Trophoblast cell (in vitro differentiated cells and primary cell): ENCODE results near the gene DYNC2LI1.

Source experiments
- DNase-seq, 2 donors: peaks; one replicate each; pipeline ENCODE4 v3.0.0-alpha.2; 2016
- H2AFZ ChIP-seq: 2 replicates; pipeline ENCODE4 v1.6.1; 2013; ENCODE audit warnings: low read length, moderate library complexity, mild to moderate bottlenecking; ENCODE audit not compliant: insufficient read depth, poor library complexity
- H2AK5ac ChIP-seq: 2 replicates; pipeline ENCODE4 v1.6.1; 2013; ENCODE audit warnings: mild to moderate bottlenecking, low read length
- H2BK120ac ChIP-seq: 2 replicates; pipeline ENCODE4 v1.6.1; 2013; ENCODE audit warnings: low read length, mild to moderate bottlenecking, moderate library complexity; ENCODE audit not compliant: insufficient read depth, poor library complexity
- H2BK12ac ChIP-seq: 2 replicates; pipeline ENCODE4 v1.6.1; 2013; ENCODE audit warnings: mild to moderate bottlenecking, low read length, moderate library complexity
- H2BK5ac ChIP-seq: 2 replicates; pipeline ENCODE4 v1.6.1; 2013; ENCODE audit warnings: low read length, low read depth, moderate library complexity, mild to moderate bottlenecking; ENCODE audit not compliant: poor library complexity
- H3K14ac ChIP-seq: 2 replicates; pipeline ENCODE4 v1.6.1; 2013; ENCODE audit warnings: mild to moderate bottlenecking, low read length
- H3K18ac ChIP-seq: 2 replicates; pipeline ENCODE4 v1.6.1; 2013; ENCODE audit warnings: mild to moderate bottlenecking, low read length
- H3K23ac ChIP-seq: 2 replicates; pipeline ENCODE4 v1.6.1; 2013; ENCODE audit warnings: low read length
- H3K27ac ChIP-seq: 2 replicates; pipeline ENCODE4 v1.5.1; 2013; ENCODE audit warnings: low read depth, mild to moderate bottlenecking, inconsistent platforms, low read length, moderate library complexity
- H3K27me3 ChIP-seq: 2 replicates; pipeline ENCODE4 v1.6.1; 2013; ENCODE audit warnings: inconsistent platforms, mild to moderate bottlenecking, low read length, moderate library complexity; ENCODE audit not compliant: insufficient read depth
- H3K36me3 ChIP-seq, 2 experiments: 1 replicate in 1 of 2; 2 replicates in 1 of 2; pipeline ENCODE4 v1.6.1; 2013; ENCODE audit warnings: low read length in 2 of 2, mild to moderate bottlenecking in 2 of 2, moderate library complexity in 1 of 2; ENCODE audit not compliant: insufficient read depth in 2 of 2, control insufficient read depth in 1 of 2
- H3K4ac ChIP-seq: 2 replicates; pipeline ENCODE4 v1.6.1; 2013; ENCODE audit warnings: low read depth, mild to moderate bottlenecking, low read length, moderate library complexity
- H3K4me1 ChIP-seq, 2 experiments: 1 replicate in 1 of 2; 2 replicates in 1 of 2; pipeline ENCODE4 v1.6.1; 2013; ENCODE audit warnings: low read length in 2 of 2, mild to moderate bottlenecking in 2 of 2, moderate library complexity in 1 of 2; ENCODE audit not compliant: insufficient read depth in 2 of 2, control insufficient read depth in 1 of 2
- H3K4me2 ChIP-seq: 2 replicates; pipeline ENCODE4 v1.6.1; 2013; ENCODE audit warnings: inconsistent platforms, mild to moderate bottlenecking, low read length, moderate library complexity
- H3K4me3 ChIP-seq: 2 replicates; pipeline ENCODE4 v1.5.1; 2013; ENCODE audit warnings: mild to moderate bottlenecking, low read depth, low read length, inconsistent platforms
- H3K79me1 ChIP-seq: one replicate; pipeline ENCODE4 v1.6.1; 2013; ENCODE audit warnings: low read length
- H3K79me2 ChIP-seq: 2 replicates; pipeline ENCODE4 v1.6.1; 2013; ENCODE audit warnings: low read length, mild to moderate bottlenecking; ENCODE audit not compliant: control insufficient read depth, insufficient read depth, poor library complexity
- H3K9ac ChIP-seq: 2 replicates; pipeline ENCODE4 v1.6.1; 2013; ENCODE audit warnings: mild to moderate bottlenecking, low read length
- H3K9me3 ChIP-seq: 2 replicates; pipeline ENCODE4 v1.6.1; 2013; ENCODE audit warnings: low read depth, mild to moderate bottlenecking, control low read depth, inconsistent platforms, low read length; ENCODE audit not compliant: insufficient read depth
- H4K12ac ChIP-seq: 2 replicates; pipeline ENCODE4 v1.6.1; 2013; ENCODE audit warnings: low read depth, mild to moderate bottlenecking, low read length, moderate library complexity
- H4K8ac ChIP-seq: 2 replicates; pipeline ENCODE4 v1.6.1; 2013; ENCODE audit warnings: low read depth, mild to moderate bottlenecking, low read length, moderate library complexity
- H4K91ac ChIP-seq: one replicate; pipeline ENCODE4 v1.6.1; 2013; ENCODE audit warnings: low read depth, mild to moderate bottlenecking, low read length, moderate library complexity
- WGBS: extraction: QIAGEN DNeasy Blood & Tissue Kit; methylation state at CpG from one replicate; pipeline ENCODE4 v1.1.7; 2013; ENCODE audit warnings: missing lambda C conversion rate; ENCODE audit not compliant: insufficient read length, insufficient coverage; ENCODE audit errors: extremely low coverage; 5-methylcytosine and 5-hydroxymethylcytosine counted together

DYNC2LI1 gene

GRCh38 chr2:43812947-43813346, 39.1 kb downstream of the DYNC2LI1 start:
- Histone ChIP-seq H3K27ac (no peak overlapping the region), H3K4me3 (no peak overlapping the region), H4K12ac (no peak overlapping the region), H3K23ac (no peak overlapping the region), H3K4me2 (no peak overlapping the region), H2BK5ac (no peak overlapping the region), H2BK12ac (no peak overlapping the region), H3K9me3 (no peaks in the 10 kb centered on the region), H3K14ac (no peak overlapping the region), H2BK120ac (no peak overlapping the region), H3K79me1 (no peaks in the 10 kb centered on the region), H4K91ac (no peak overlapping the region), H2AFZ (no peak overlapping the region), H3K27me3 (no peaks in the 10 kb centered on the region), H2AK5ac (no peak overlapping the region), H3K79me2 (no peaks in the 10 kb centered on the region), H3K4me1 (no peaks in the 10 kb centered on the region), H4K8ac (no peak overlapping the region), H3K4ac (no peak overlapping the region), H3K9ac (no peak overlapping the region), H3K18ac (no peak overlapping the region), H3K36me3 (no peaks in the 10 kb centered on the region)
- no peak for DNase-seq
- no CpG with 5 or more reads among the region's 2 CpGs for WGBS

- no peak overlapping the region for H3K23ac ChIP-seq
- no peak overlapping the region for H3K18ac ChIP-seq
- no peaks in the 10 kb centered on the region for H3K79me2 ChIP-seq
These were observed 40.9 kb downstream of the DYNC2LI1 start for GRCh38 chr2:43814711-43815110.

GRCh38 chr2:43818761-43819160, 44.9 kb downstream of the DYNC2LI1 start:
- H3K4ac ChIP-seq = no peak overlapping the region
- H3K79me2 ChIP-seq = no peaks in the 10 kb centered on the region
- no peak overlapping the region for H2AK5ac ChIP-seq
- no peak overlapping the region for H2BK120ac ChIP-seq
- peak; percentile 4 to 35 for DNase-seq
- no peak overlapping the region for H4K12ac ChIP-seq
- no peaks in the 10 kb centered on the region for H3K36me3 ChIP-seq
- H4K8ac ChIP-seq = no peak overlapping the region
- no CpG with 5 or more reads among the region's 5 CpGs for WGBS
- no peak overlapping the region for H3K27ac ChIP-seq
- H3K9ac ChIP-seq = no peak overlapping the region
- no peak overlapping the region for H2BK12ac ChIP-seq
- H3K4me2 ChIP-seq = no peak overlapping the region
- H3K4me3 ChIP-seq = no peak overlapping the region
- no peaks in the 10 kb centered on the region for H3K9me3 ChIP-seq
- no peak overlapping the region for H3K14ac ChIP-seq
- no peak overlapping the region for H4K91ac ChIP-seq
- H2AFZ ChIP-seq = no peak overlapping the region
- no peak overlapping the region for H2BK5ac ChIP-seq
- H3K23ac ChIP-seq = no peak overlapping the region
- no peaks in the 10 kb centered on the region for H3K79me1 ChIP-seq
- no peak overlapping the region for H3K18ac ChIP-seq
- no peaks in the 10 kb centered on the region for H3K27me3 ChIP-seq
- no peaks in the 10 kb centered on the region for H3K4me1 ChIP-seq

More at GRCh38 chr2:43814711-43815110, 40.9 kb downstream of the DYNC2LI1 start:
- no peak overlapping the region for H4K8ac ChIP-seq
- no peaks in the 10 kb centered on the region for H3K79me1 ChIP-seq
- no peak overlapping the region for H4K91ac ChIP-seq
- H3K9ac ChIP-seq = no peak overlapping the region
- no peaks in the 10 kb centered on the region for H3K4me1 ChIP-seq
- no peak overlapping the region for H3K4me3 ChIP-seq
- no peak overlapping the region for H3K4ac ChIP-seq
- no peak overlapping the region for H4K12ac ChIP-seq
- no peak overlapping the region for H2AK5ac ChIP-seq
- no peaks in the 10 kb centered on the region for H3K9me3 ChIP-seq
- no peaks in the 10 kb centered on the region for H3K27me3 ChIP-seq
- no peak for DNase-seq
- no peak overlapping the region for H3K27ac ChIP-seq
- no peak overlapping the region for H2BK5ac ChIP-seq
- no peak overlapping the region for H3K4me2 ChIP-seq
- no peak overlapping the region for H2AFZ ChIP-seq
- H3K14ac ChIP-seq = no peak overlapping the region
- WGBS = no CpG with 5 or more reads among the region's 3 CpGs
- no peaks in the 10 kb centered on the region for H3K36me3 ChIP-seq
- H2BK12ac ChIP-seq = no peak overlapping the region
- H2BK120ac ChIP-seq = no peak overlapping the region

- Histone ChIP-seq H3K4me1 (no peaks in the 10 kb centered on the region), H3K23ac (no peak overlapping the region), H2BK5ac (no peak overlapping the region), H2BK12ac (no peak overlapping the region), H3K14ac (no peak overlapping the region), H3K36me3 (no peaks in the 10 kb centered on the region), H3K9me3 (no peaks in the 10 kb centered on the region), H2AK5ac (no peak overlapping the region), H4K8ac (no peak overlapping the region), H3K79me2 (no peaks in the 10 kb centered on the region), H3K27me3 (no peaks in the 10 kb centered on the region), H2AFZ (no peak overlapping the region), H3K9ac (no peak overlapping the region), H3K18ac (no peak overlapping the region), H3K4me3 (no peak overlapping the region), H4K91ac (no peak overlapping the region), H3K27ac (no peak overlapping the region), H4K12ac (no peak overlapping the region), H3K4me2 (no peak overlapping the region), H3K79me1 (no peaks in the 10 kb centered on the region), H3K4ac (no peak overlapping the region), H2BK120ac (no peak overlapping the region)
- no CpG with 5 or more reads among the region's 7 CpGs for WGBS
- no peak for DNase-seq
These were observed 45.8 kb downstream of the DYNC2LI1 start for GRCh38 chr2:43819491-43820163.
